ENCODE data around the gene GPNMB. TPM values are rescaled to one million over a fixed set of nuclear protein-coding genes. Genes with fewer than 3 reads are reported as not detected.
A peak's percentile ranks its signal among the peaks of the same experiment; 100 is the strongest.

GPNMB gene
- polyA plus RNA-seq, 3 donors = 1.3 to 3.0 (median 1.5) TPM

DNA sequence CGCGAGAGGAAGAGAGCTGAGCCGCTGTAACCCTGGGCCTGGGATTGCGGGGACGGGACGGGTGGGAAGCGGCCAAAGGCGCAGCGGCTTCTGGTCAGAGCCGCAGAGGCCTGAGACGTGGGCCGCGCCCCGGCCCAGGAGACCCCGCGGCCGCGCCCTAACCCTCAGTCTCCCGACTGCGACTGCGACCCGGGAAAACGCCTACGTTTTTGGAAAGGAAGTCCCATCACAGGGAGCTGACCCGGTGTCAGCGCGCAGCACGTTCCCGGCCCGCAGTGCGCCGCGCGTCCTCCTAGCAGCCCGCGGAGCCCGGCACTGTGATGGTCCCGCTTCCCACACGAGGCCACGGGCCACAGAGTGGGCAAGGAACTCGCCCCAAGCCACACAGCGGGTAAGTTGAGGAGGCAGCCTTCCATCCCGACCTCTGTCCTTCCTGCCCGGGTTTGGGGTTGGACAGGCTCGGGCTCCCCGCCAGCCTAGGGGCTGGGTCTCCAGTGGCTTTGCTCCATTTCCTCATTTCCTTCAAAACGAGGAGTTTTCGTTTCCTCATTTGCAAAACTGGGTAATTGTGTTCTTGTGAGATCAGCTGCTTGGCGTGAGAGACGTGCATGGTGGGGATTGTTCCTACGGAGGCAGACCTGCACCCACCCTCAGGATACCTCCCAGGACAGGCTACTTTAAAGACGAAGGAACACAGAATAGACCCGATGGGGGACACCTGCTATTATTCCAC, 1.2 kb downstream of the GPNMB start:
- Histone ChIP-seq H3K4me2 (replicated peaks; ENCODE audit: extremely low read depth, low read length, poor library complexity, severe bottlenecking) (peak overlapping the region; percentile 86), H4K20me1 (ENCODE audit: insufficient read depth, low read length) (no peaks in the 10 kb centered on the region), H3K27me3 (ENCODE audit: control insufficient read depth in 2 of 2, insufficient read depth in 2 of 2, low read length in 2 of 2) (no peaks in the 10 kb centered on the region), H3K4me3 (replicated peaks in 1 of 3; ENCODE audit: low read depth in 2 of 3, low read length in 3 of 3) (peak overlapping the region; percentile 29 to 87 (median 57)), H3K4me1 (ENCODE audit: control insufficient read depth in 1 of 2, insufficient read depth in 2 of 2, low read length in 2 of 2) (peaks cover 24 to 28% of the 10 kb centered on the region in 2 donors), H3K27ac (ENCODE audit: low read depth in 1 of 2, low read length in 2 of 2) (peak overlapping the region; percentile 68 to 95), H3K79me2 (ENCODE audit: insufficient read depth, low read length) (no peaks in the 10 kb centered on the region), H3K9me3 (replicated peaks in 1 of 2; ENCODE audit: control insufficient read depth in 1 of 2, insufficient read depth in 1 of 2, low read length in 2 of 2) (no peaks in the 10 kb centered on the region), H2AFZ (ENCODE audit: insufficient read depth, low read depth, low read length, poor library complexity, severe bottlenecking) (peak overlapping the region; percentile 97), H3K9ac (ENCODE audit: insufficient read depth, low read length, poor library complexity, severe bottlenecking) (peak overlapping the region; percentile 87), H3K36me3 (replicated peaks in 1 of 2; ENCODE audit: control insufficient read depth in 1 of 2, insufficient read depth in 2 of 2, low read length in 2 of 2) (no peaks in the 10 kb centered on the region)
- peak overlapping the region; percentile 82 to 89 for H3K4me3 Mint-ChIP-seq
- intact Hi-C loops (cut with micrococcal nuclease) = loop anchor here (2.0 to 10.0 kb wide), 2 partner anchors 39 to 63 kb away; partner anchors contain the start of gene NUP42 (in 1 of the 2)
- H3K27ac Mint-ChIP-seq = peak overlapping the region; percentile 82 to 95 (median 90)
- peaks cover 4 to 9% (median 5%) of the 10 kb centered on the region in 7 donors for H3K9me3 Mint-ChIP-seq
- peaks cover 27% of the 10 kb centered on the region for H3K4me1 Mint-ChIP-seq
- peaks cover 0 to 1% of the 10 kb centered on the region in 2 donors for H3K36me3 Mint-ChIP-seq
- TF ChIP-seq CTCF (IDR thresholded peaks at IDR 0.05) = no peak
- 2% methylated on average over 41 of the region's 53 CpGs for WGBS (ENCODE audit: insufficient coverage)
- peak; percentile 77 to 87 (median 84) for DNase-seq
- peaks cover 2 to 11% (median 8%) of the 10 kb centered on the region in 3 donors for H3K27me3 Mint-ChIP-seq (ENCODE audit: low read depth in 3 of 3)

DNA sequence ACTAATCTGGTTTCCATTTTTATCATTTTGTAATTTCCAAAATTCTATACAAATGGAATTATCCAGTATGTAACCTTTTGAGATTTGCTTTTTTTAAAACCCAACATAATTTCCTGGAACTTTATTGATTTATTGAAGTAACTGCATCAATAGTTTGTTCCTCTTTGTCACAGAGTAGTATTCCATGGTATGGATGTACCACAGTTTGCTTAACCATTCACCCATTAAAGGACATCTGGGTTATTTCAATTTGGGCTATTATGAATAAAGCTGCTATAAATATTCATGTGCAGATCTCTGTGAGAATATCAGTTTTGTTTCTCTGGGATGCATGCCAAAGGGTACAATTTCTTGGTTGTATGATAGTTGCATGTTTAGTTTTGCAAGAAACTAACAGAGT, 2.9 kb downstream of the GPNMB start:
- Mint-ChIP-seq H3K27ac (no peak overlapping the region), H3K4me3 (no peak overlapping the region), H3K9me3 (peaks cover 4 to 9% (median 5%) of the 10 kb centered on the region in 7 donors), H3K36me3 (peaks cover 0 to 1% of the 10 kb centered on the region in 2 donors), H3K27me3 (ENCODE audit: low read depth in 3 of 3) (peaks cover 5 to 13% (median 9%) of the 10 kb centered on the region in 3 donors), H3K4me1 (peaks cover 26% of the 10 kb centered on the region)
- Histone ChIP-seq H3K9me3 (replicated peaks in 1 of 2; ENCODE audit: control insufficient read depth in 1 of 2, insufficient read depth in 1 of 2, low read length in 2 of 2) (no peaks in the 10 kb centered on the region), H3K4me3 (replicated peaks in 1 of 3; ENCODE audit: low read depth in 2 of 3, low read length in 3 of 3) (no peak overlapping the region), H2AFZ (ENCODE audit: insufficient read depth, low read depth, low read length, poor library complexity, severe bottlenecking) (no peak overlapping the region), H3K27me3 (ENCODE audit: control insufficient read depth in 2 of 2, insufficient read depth in 2 of 2, low read length in 2 of 2) (peaks cover 6% of the 10 kb centered on the region in 2 donors), H3K4me1 (ENCODE audit: control insufficient read depth in 1 of 2, insufficient read depth in 2 of 2, low read length in 2 of 2) (peaks cover 23 to 28% of the 10 kb centered on the region in 2 donors), H3K36me3 (replicated peaks in 1 of 2; ENCODE audit: control insufficient read depth in 1 of 2, insufficient read depth in 2 of 2, low read length in 2 of 2) (no peaks in the 10 kb centered on the region), H3K9ac (ENCODE audit: insufficient read depth, low read length, poor library complexity, severe bottlenecking) (no peak overlapping the region), H3K79me2 (ENCODE audit: insufficient read depth, low read length) (no peaks in the 10 kb centered on the region), H3K27ac (ENCODE audit: low read depth in 1 of 2, low read length in 2 of 2) (no peak overlapping the region), H3K4me2 (replicated peaks; ENCODE audit: extremely low read depth, low read length, poor library complexity, severe bottlenecking) (no peak overlapping the region), H4K20me1 (ENCODE audit: insufficient read depth, low read length) (no peaks in the 10 kb centered on the region)
- no peak for DNase-seq
- intact Hi-C loops (cut with micrococcal nuclease) = loop anchor here in 1 of 2 donors (10.0 kb wide), 1 partner anchor 65 kb away; the partner anchor contains the start of gene NUP42
- TF ChIP-seq CTCF (IDR thresholded peaks at IDR 0.05) = no peak
